H1 (cell line): Measurements from ENCODE around the gene CDKN2C. TPM values are rescaled to one million over a fixed set of nuclear protein-coding genes. Genes with fewer than 3 reads are reported as not detected.
A peak's percentile ranks its signal among the peaks of the same experiment; 100 is the strongest.

Experiments
- CTCF ChIA-PET: fragments of 300-600 bp; sonication (Branson Sonifier 250); formaldehyde crosslinking; loops from one replicate; lab custom pipeline; 2021; ENCODE audit not compliant: partially characterized antibody; lab: Charles Lee
- POLR2A ChIA-PET: fragments of 300-600 bp; sonication (Branson Sonifier 250); formaldehyde crosslinking; loops from one replicate; lab custom pipeline; 2021; ENCODE audit warnings: inconsistent platforms; ENCODE audit not compliant: partially characterized antibody; lab: Charles Lee
- DNase-seq, 2 experiments: peaks; one replicate each; pipeline versions ENCODE4 v3.0.0 to v3.0.0-alpha.2; 2010 to 2022; ENCODE audit warnings: low spot score in 2 of 2, low read depth in 1 of 2, mixed read lengths in 1 of 2
- FAIRE-seq: peaks from 2 replicates; lab custom pipeline; 2011; peaks lifted over from hg19 to GRCh38; lab: Jason Lieb, UNC
- H2AFZ ChIP-seq: 2 replicates; pipeline ENCODE4 v1.8.1; 2012; ENCODE audit warnings: low read length, inconsistent platforms
- H2AK5ac ChIP-seq: 2 replicates; pipeline ENCODE4 v1.6.1; 2013; ENCODE audit warnings: low read depth, low read length
- H2BK120ac ChIP-seq: replicated peaks from 2 replicates; pipeline ENCODE3; 2013; ENCODE audit warnings: low read depth, low read length, inconsistent platforms
- H2BK12ac ChIP-seq: 2 replicates; pipeline ENCODE4 v1.6.1; 2013; ENCODE audit warnings: low read depth, low read length
- H2BK15ac ChIP-seq: 2 replicates; pipeline ENCODE4 v1.6.1; 2013; ENCODE audit warnings: low read length
- H2BK20ac ChIP-seq: 2 replicates; pipeline ENCODE4 v1.6.1; 2013; ENCODE audit warnings: low read length
- H2BK5ac ChIP-seq: 2 replicates; pipeline ENCODE4 v1.6.1; 2013; ENCODE audit warnings: low read depth, low read length
- H3K14ac ChIP-seq: 2 replicates; pipeline ENCODE4 v1.6.1; 2013; ENCODE audit warnings: inconsistent platforms; ENCODE audit not compliant: insufficient read length
- H3K18ac ChIP-seq: 2 replicates; pipeline ENCODE4 v1.6.1; 2013; ENCODE audit warnings: low read length; ENCODE audit errors: extremely low read depth
- H3K23ac ChIP-seq: 2 replicates; pipeline ENCODE4 v1.6.1; 2013; ENCODE audit warnings: inconsistent platforms; ENCODE audit not compliant: insufficient read length
- H3K23me2 ChIP-seq: 2 replicates; pipeline ENCODE4 v1.6.1; 2013; ENCODE audit warnings: low read depth, low read length
- H3K27ac ChIP-seq: 2 replicates; pipeline ENCODE4 v1.6.1; 2011; ENCODE audit warnings: low read depth, low read length, inconsistent platforms
- H3K27me3 ChIP-seq, 4 experiments: replicated peaks in 1 of 4; 1 replicate in 1 of 4; 2 replicates in 3 of 4; pipeline versions ENCODE4 v1.6.1 to v1.8.1; 2011 to 2013; ENCODE audit warnings: low read length in 3 of 4, mild to moderate bottlenecking in 3 of 4, inconsistent platforms in 2 of 4, mixed read lengths in 2 of 4, moderate library complexity in 1 of 4; ENCODE audit not compliant: control insufficient read depth in 3 of 4, insufficient read depth in 3 of 4; ENCODE audit errors: extremely low read depth in 1 of 4
- H3K36me3 ChIP-seq, 4 experiments: 2 replicates each; pipeline versions ENCODE4 v1.6.1 to v1.8.1; 2011 to 2013; ENCODE audit warnings: mild to moderate bottlenecking in 4 of 4, low read length in 3 of 4, moderate library complexity in 2 of 4, control low read depth in 1 of 4, inconsistent platforms in 1 of 4; ENCODE audit not compliant: insufficient read depth in 4 of 4, control insufficient read depth in 2 of 4
- H3K4ac ChIP-seq: replicated peaks from 2 replicates; pipeline ENCODE3; 2013; ENCODE audit warnings: low read length, low read depth, mixed read lengths, inconsistent platforms; ENCODE audit not compliant: insufficient read length
- H3K4me1 ChIP-seq, 4 experiments: replicated peaks in 1 of 4; 1 replicate in 1 of 4; 2 replicates in 3 of 4; pipeline versions ENCODE4 v1.6.1 to v1.8.1; 2011 to 2013; ENCODE audit warnings: low read length in 3 of 4, inconsistent platforms in 2 of 4, mixed read lengths in 1 of 4; ENCODE audit not compliant: insufficient read depth in 4 of 4, control insufficient read depth in 3 of 4
- H3K4me2 ChIP-seq, 2 experiments: 2 replicates each; pipeline versions ENCODE4 v1.6.1 to v1.8.1; 2011 to 2013; ENCODE audit warnings: low read depth in 2 of 2, low read length in 2 of 2, control low read depth in 1 of 2, inconsistent platforms in 1 of 2, mild to moderate bottlenecking in 1 of 2; ENCODE audit not compliant: insufficient read depth in 1 of 2
- H3K4me3 ChIP-seq, 4 experiments: fragments of 200-600, 300-600 bp in 1 of 4; sonication (generic), shearing (Covaris generic), sonication (Bioruptor Twin) in 1 of 4; 2 replicates each; pipeline versions ENCODE4 v1.5.1 to v1.8.1; 2011 to 2016; ENCODE audit warnings: low read length in 4 of 4, low read depth in 3 of 4, control low read depth in 2 of 4, inconsistent platforms in 2 of 4, mild to moderate bottlenecking in 2 of 4, mixed read lengths in 1 of 4, moderate library complexity in 1 of 4; ENCODE audit not compliant: insufficient read depth in 2 of 4; ENCODE audit errors: extremely low read depth in 1 of 4
- H3K56ac ChIP-seq: replicated peaks from 2 replicates; pipeline ENCODE3; 2013; ENCODE audit warnings: low read depth, mild to moderate bottlenecking, mixed read lengths, low read length, inconsistent platforms; ENCODE audit not compliant: insufficient read length
- H3K79me1 ChIP-seq: 2 replicates; pipeline ENCODE4 v1.6.1; 2013; ENCODE audit warnings: low read depth, low read length, control low read depth
- H3K79me2 ChIP-seq, 2 experiments: 2 replicates each; pipeline versions ENCODE4 v1.6.1 to v1.8.1; 2012 to 2013; ENCODE audit warnings: low read length in 2 of 2, mild to moderate bottlenecking in 2 of 2, inconsistent platforms in 1 of 2; ENCODE audit not compliant: insufficient read depth in 2 of 2, control insufficient read depth in 1 of 2
- H3K9ac ChIP-seq, 4 experiments: replicated peaks in 1 of 4; 1 replicate in 1 of 4; 2 replicates in 3 of 4; pipeline versions ENCODE4 v1.6.1 to v1.8.1; 2011 to 2013; ENCODE audit warnings: low read depth in 3 of 4, low read length in 3 of 4, control low read depth in 2 of 4, mild to moderate bottlenecking in 2 of 4, moderate library complexity in 2 of 4, inconsistent platforms in 1 of 4; ENCODE audit errors: extremely low read depth in 1 of 4
- H3K9me3 ChIP-seq, 2 experiments: 2 replicates each; pipeline versions ENCODE4 v1.6.1 to v1.8.1; 2012 to 2013; ENCODE audit warnings: mild to moderate bottlenecking in 2 of 2, moderate library complexity in 2 of 2, control low read depth in 1 of 2, inconsistent platforms in 1 of 2, low read depth in 1 of 2, low read length in 1 of 2, mixed read lengths in 1 of 2; ENCODE audit not compliant: insufficient read depth in 2 of 2
- H4K20me1 ChIP-seq, 2 experiments: replicated peaks in 1 of 2; 2 replicates each; pipeline versions ENCODE3 to v1.8.1; 2011 to 2013; ENCODE audit warnings: inconsistent platforms in 2 of 2, low read length in 2 of 2, mild to moderate bottlenecking in 1 of 2; ENCODE audit not compliant: insufficient read depth in 2 of 2, control insufficient read depth in 1 of 2
- H4K5ac ChIP-seq: 2 replicates; pipeline ENCODE4 v1.6.1; 2013; ENCODE audit warnings: low read length, low read depth, mixed read lengths, inconsistent platforms; ENCODE audit not compliant: insufficient read length
- H4K8ac ChIP-seq: 2 replicates; pipeline ENCODE4 v1.8.0; 2013; ENCODE audit warnings: mild to moderate bottlenecking, moderate library complexity, low read length, inconsistent platforms; ENCODE audit not compliant: insufficient read depth; ENCODE audit errors: extremely low read depth
- H4K91ac ChIP-seq: replicated peaks from 2 replicates; pipeline ENCODE3; 2013; ENCODE audit warnings: low read length, mixed read lengths, inconsistent platforms; ENCODE audit not compliant: insufficient read length
- CBX8 ChIP-seq: fragments of 300-800, 300-1000 bp; sonication (generic); IDR thresholded peaks from 2 replicates; pipeline ENCODE4 v1.7.1; 2016; ENCODE audit warnings: low read depth, low read length, borderline replicate concordance
- RAD21 ChIP-seq, 2 experiments: IDR thresholded peaks in 1 of 2; conservative IDR thresholded peaks in 1 of 2; 2 replicates each; pipeline ENCODE4 v1.6.1; 2011; ENCODE audit warnings: low read depth in 2 of 2, low read length in 2 of 2, improper control_type of control experiment in 1 of 2, inconsistent platforms in 1 of 2, mild to moderate bottlenecking in 1 of 2, moderate library complexity in 1 of 2
- SIRT6 ChIP-seq: IDR thresholded peaks from one replicate; pipeline ENCODE4 v1.7.1; 2012; ENCODE audit warnings: low read length, inconsistent platforms
- WGBS, 2 experiments: shearing (Covaris generic) in 1 of 2; methylation state at CpG; one replicate each; pipeline versions ENCODE4 v1.1.6 to v1.1.7; 2013 to 2015; ENCODE audit warnings: low lambda C conversion rate in 2 of 2, mixed read lengths in 2 of 2, inconsistent platforms in 1 of 2, low coverage in 1 of 2, missing lambda C conversion rate in 1 of 2; ENCODE audit not compliant: insufficient replicate concordance in 2 of 2, insufficient coverage in 1 of 2, insufficient read length in 1 of 2; ENCODE audit errors: extremely low coverage in 1 of 2, missing lambda C conversion rate in 1 of 2; 5-methylcytosine and 5-hydroxymethylcytosine counted together
- polyA plus RNA-seq, 7 experiments: library from polyadenylated mRNA; depleted of rRNA in 3 of 7; stranded (reverse) in 5 of 7; unstranded in 2 of 7; fragments of >200 nt in 5 of 7; fragments of 200-250 nt in 2 of 7; gene quantifications; 1 replicate in 5 of 7; 2 replicates in 1 of 7; 4 replicates in 1 of 7; pipeline versions ENCODE4 v1.2.1 to v1.2.3, GENCODE V29; 2011 to 2013; ENCODE audit warnings: missing spikeins in 2 of 7, mixed read lengths in 2 of 7
- total RNA-seq: library from RNA; stranded (reverse); fragmentation: NEBNext Ultra II Directional; extraction: Animal tissue kit (Norgen Biotek cat#: 25700); gene quantifications from 2 replicates; pipeline ENCODE4 v1.2.1, GENCODE V29; 2021
- TF ChIP-seq, protein P1 (sequence below), 3 experiments: IDR thresholded peaks; 1 replicate in 2 of 3; 2 replicates in 1 of 3; pipeline versions ENCODE4 v1.5.1 to v1.6.1; 2011; ENCODE audit warnings: low read length in 3 of 3, mild to moderate bottlenecking in 3 of 3, inconsistent platforms in 2 of 3, low read depth in 1 of 3, moderate library complexity in 1 of 3; ENCODE audit not compliant: insufficient read depth in 1 of 3; ENCODE audit errors: control extremely low read depth in 1 of 3

CDKN2C gene
- total and polyA plus RNA-seq, 2 of the 8 experiments (the other 6 are each of a cell fraction or from before 2014, with no cell fraction given): not detected

DNA sequence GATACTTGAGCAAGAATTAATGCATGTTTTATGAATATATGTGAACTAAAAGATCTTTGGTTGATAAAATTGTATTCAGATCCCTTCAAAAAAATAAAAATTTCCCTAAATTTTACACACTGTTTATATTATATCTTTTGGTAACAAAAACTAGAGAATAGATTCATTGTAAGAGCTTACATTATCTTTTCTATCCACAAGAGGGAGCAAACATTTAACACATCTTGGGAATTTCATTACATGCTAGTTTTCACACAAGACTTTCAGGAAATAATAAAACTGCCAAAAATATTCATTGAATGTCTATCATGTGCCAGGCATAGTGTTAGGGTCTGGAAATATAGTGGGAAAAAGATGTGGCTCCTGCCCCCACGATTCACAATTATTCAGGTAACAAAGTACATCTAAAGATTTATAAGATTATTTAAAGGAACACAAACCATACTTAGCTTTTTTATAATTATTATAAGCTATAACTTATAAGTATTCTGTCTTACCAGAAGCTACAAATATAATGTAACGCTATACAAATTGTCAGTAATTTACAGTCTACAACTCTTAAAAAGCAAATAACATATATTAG lies 40.6 kb upstream of the CDKN2C start:
- WGBS, 2 experiments: 37% methylated on average over 2 of the region's 2 CpGs; no CpG with 5 or more reads in 1 of the 2 experiments
- Histone ChIP-seq H4K8ac (no peak overlapping the region), H3K56ac (no peak overlapping the region), H2BK5ac (no peak overlapping the region), H2BK20ac (no peak overlapping the region), H3K27me3 (no peaks in the 10 kb centered on the region), H2BK120ac (no peak overlapping the region), H3K27ac (no peak overlapping the region), H3K18ac (no peak overlapping the region), H2BK12ac (no peak overlapping the region), H3K9ac (no peak overlapping the region), H2AFZ (no peak overlapping the region), H2AK5ac (no peak overlapping the region), H4K20me1 (peaks cover 2 to 3% of the 10 kb centered on the region in 2 experiments), H3K4me2 (no peak overlapping the region), H2BK15ac (no peak overlapping the region), H4K5ac (no peak overlapping the region), H3K4me1 (no peaks in the 10 kb centered on the region), H3K4me3 (no peak overlapping the region), H3K4ac (no peak overlapping the region), H3K79me2 (peaks cover 0 to 36% of the 10 kb centered on the region in 2 experiments; a peak in 2 of 4 replicates), H3K79me1 (peaks cover 2% of the 10 kb centered on the region; the same call in 1 of the 2 replicates), H3K23me2 (no peaks in the 10 kb centered on the region), H3K9me3 (no peaks in the 10 kb centered on the region), H3K36me3 (no peaks in the 10 kb centered on the region), H3K14ac (no peak overlapping the region), H4K91ac (no peak overlapping the region), H3K23ac (no peak overlapping the region)
- POLR2A ChIA-PET: interaction anchor here (1.0 kb wide), 1 partner anchor 43 kb away, joined by 3 read pairs; no protein-coding TSS in a partner anchor
- no peak for FAIRE-seq
- CTCF ChIA-PET: interaction anchor here (0.7 to 3.7 kb wide), 34 partner anchors 9 to 289 kb away, joined by 3 to 30 read pairs (median 4); partner anchors contain the start of gene FAF1
- no peak for DNase-seq
- TF ChIP-seq, protein P1, sequence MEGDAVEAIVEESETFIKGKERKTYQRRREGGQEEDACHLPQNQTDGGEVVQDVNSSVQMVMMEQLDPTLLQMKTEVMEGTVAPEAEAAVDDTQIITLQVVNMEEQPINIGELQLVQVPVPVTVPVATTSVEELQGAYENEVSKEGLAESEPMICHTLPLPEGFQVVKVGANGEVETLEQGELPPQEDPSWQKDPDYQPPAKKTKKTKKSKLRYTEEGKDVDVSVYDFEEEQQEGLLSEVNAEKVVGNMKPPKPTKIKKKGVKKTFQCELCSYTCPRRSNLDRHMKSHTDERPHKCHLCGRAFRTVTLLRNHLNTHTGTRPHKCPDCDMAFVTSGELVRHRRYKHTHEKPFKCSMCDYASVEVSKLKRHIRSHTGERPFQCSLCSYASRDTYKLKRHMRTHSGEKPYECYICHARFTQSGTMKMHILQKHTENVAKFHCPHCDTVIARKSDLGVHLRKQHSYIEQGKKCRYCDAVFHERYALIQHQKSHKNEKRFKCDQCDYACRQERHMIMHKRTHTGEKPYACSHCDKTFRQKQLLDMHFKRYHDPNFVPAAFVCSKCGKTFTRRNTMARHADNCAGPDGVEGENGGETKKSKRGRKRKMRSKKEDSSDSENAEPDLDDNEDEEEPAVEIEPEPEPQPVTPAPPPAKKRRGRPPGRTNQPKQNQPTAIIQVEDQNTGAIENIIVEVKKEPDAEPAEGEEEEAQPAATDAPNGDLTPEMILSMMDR (IDR thresholded peaks at IDR 0.05; ENCODE audit: control extremely low read depth in 1 of 3, insufficient read depth in 1 of 3, low read depth in 1 of 3, low read length in 3 of 3): peak in 2 of 3 experiments; percentile 17 to 39; a peak in 2 of 4 replicates
- TF ChIP-seq CBX8 (no peak), RAD21 (IDR thresholded peaks at IDR 0.05 in 1 of 2, conservative IDR thresholded peaks at IDR 0.05 in 1 of 2; ENCODE audit: low read depth in 2 of 2, low read length in 2 of 2) (peak in 1 of 2 experiments; percentile 32; a peak in 2 of 4 replicates), SIRT6 (no peak)
